Measurements from ENCODE around the gene DAB2IP.

DNA sequence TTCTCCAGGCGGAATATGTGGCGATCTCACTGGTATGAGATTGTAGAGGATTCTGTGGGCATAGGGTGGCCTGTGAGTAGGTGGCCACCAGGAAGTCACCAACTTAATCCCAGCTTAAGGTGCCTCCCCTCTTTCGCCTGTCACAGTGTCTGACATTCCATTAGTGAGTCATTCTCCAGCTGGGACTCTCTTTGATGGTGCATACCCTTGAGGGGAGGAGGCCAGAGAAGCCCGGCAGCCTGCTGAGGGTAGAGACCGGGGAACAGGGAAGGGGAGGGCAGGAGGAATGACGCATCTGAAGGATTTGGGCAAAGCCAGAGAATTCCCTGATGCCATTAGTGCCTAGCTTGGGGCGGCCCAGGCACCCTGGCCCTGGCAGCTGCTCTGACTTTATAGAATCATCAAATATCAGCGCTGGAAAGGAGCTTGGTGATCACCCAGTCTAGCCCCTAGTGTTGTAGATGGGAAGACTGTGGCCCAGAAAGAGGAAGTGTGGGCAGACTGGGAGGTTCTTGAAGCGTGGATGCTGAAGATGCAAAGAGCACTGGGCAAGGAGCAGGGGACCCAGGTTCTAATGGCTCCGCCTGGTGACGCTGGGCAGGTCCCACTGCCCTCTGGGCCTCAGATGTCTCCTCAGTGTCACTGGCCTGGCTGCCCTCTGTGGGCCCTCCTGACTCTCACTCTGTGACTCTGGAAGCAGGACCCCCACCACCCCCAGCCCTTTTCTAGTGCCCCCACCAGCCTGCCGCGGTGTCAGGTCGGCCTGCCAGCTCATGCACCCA, 41.4 kb downstream of the DAB2IP start:
- TF ChIP-seq CTCF (IDR thresholded peaks at IDR 0.05) (no peak), POLR2A (IDR thresholded peaks at IDR 0.05) (no peak)
